HG02870 (cell line): ENCODE results near the gene TACC2.

Experiments used
- ATAC-seq: cut with Tn5 transposase; IDR thresholded peaks from one replicate; pipeline ENCODE4 v1.9.1; 2021; ENCODE audit warnings: mild to moderate bottlenecking, moderate library complexity; ENCODE audit not compliant: unreplicated experiment

TACC2 gene

GRCh38 chr10:122303271-122304053, 314.5 kb downstream of the TACC2 start:
- no peak for ATAC-seq
